ENCODE results near the gene GDI1. TPM values are rescaled to one million over a fixed set of nuclear protein-coding genes. Genes with fewer than 3 reads are reported as not detected.

GDI1 gene
- total RNA-seq, 1 donor from 2014 or later = 143 TPM

GRCh38 chrX:154413142-154413541 lies 23.8 kb upstream of the GDI1 start:
- Mint-ChIP-seq H3K4me3 (ENCODE audit: unreplicated experiment) (peak overlapping the region; percentile 27), H3K36me3 (ENCODE audit: low read depth, unreplicated experiment) (no peaks in the 10 kb centered on the region), H3K27ac (ENCODE audit: unreplicated experiment) (no peak overlapping the region), H3K4me1 (ENCODE audit: low read depth, unreplicated experiment) (peaks cover 2% of the 10 kb centered on the region), H3K27me3 (ENCODE audit: low read depth, unreplicated experiment) (no peaks in the 10 kb centered on the region), H3K9me3 (ENCODE audit: unreplicated experiment) (no peaks in the 10 kb centered on the region)
- no peaks in the 10 kb centered on the region for H3K36me3 ChIP-seq (ENCODE audit: insufficient read depth, low read length)
- H3K4me1 ChIP-seq (ENCODE audit: insufficient read depth, low read length) = peaks cover 17% of the 10 kb centered on the region
- H2AFZ ChIP-seq (ENCODE audit: low read depth, low read length) = no peak overlapping the region
- no peak overlapping the region for H3K27ac ChIP-seq (ENCODE audit: low read depth, low read length)
- no peak for TF ChIP-seq CTCF (IDR thresholded peaks at IDR 0.05; ENCODE audit: insufficient read depth, low read depth, low read length)
- TF ChIP-seq EZH2 (IDR thresholded peaks at IDR 0.05; ENCODE audit: insufficient read depth, low read length) = no peak
- H3K9me3 ChIP-seq (ENCODE audit: insufficient read depth, low read depth, low read length) = no peaks in the 10 kb centered on the region
- no peak overlapping the region for H3K9ac ChIP-seq (ENCODE audit: low read length)
- peaks cover 14% of the 10 kb centered on the region for H3K79me2 ChIP-seq (ENCODE audit: insufficient read depth, low read length)
- H3K4me2 ChIP-seq (ENCODE audit: low read length) = no peak overlapping the region
- DNase-seq (ENCODE audit: low read depth) (no peak), FAIRE-seq (no peak)
- H4K20me1 ChIP-seq (ENCODE audit: insufficient read depth, low read length) = no peaks in the 10 kb centered on the region
- no peak overlapping the region for H3K4me3 ChIP-seq (ENCODE audit: insufficient read depth, low read depth, low read length)
- no peaks in the 10 kb centered on the region for H3K27me3 ChIP-seq (ENCODE audit: insufficient read depth, low read length)

GRCh38 chrX:154417157-154417556 lies 19.8 kb upstream of the GDI1 start:
- H3K9me3 ChIP-seq (ENCODE audit: insufficient read depth, low read depth, low read length) = no peaks in the 10 kb centered on the region
- H3K9ac ChIP-seq (ENCODE audit: low read length) = no peak overlapping the region
- Mint-ChIP-seq H3K27ac (ENCODE audit: unreplicated experiment) (no peak overlapping the region), H3K27me3 (ENCODE audit: low read depth, unreplicated experiment) (no peaks in the 10 kb centered on the region), H3K4me3 (ENCODE audit: unreplicated experiment) (no peak overlapping the region), H3K4me1 (ENCODE audit: low read depth, unreplicated experiment) (no peaks in the 10 kb centered on the region), H3K36me3 (ENCODE audit: low read depth, unreplicated experiment) (no peaks in the 10 kb centered on the region), H3K9me3 (ENCODE audit: unreplicated experiment) (no peaks in the 10 kb centered on the region)
- H3K79me2 ChIP-seq (ENCODE audit: insufficient read depth, low read length) = no peaks in the 10 kb centered on the region
- H2AFZ ChIP-seq (ENCODE audit: low read depth, low read length) = no peak overlapping the region
- FAIRE-seq = no peak
- peaks cover 3% of the 10 kb centered on the region for H3K4me1 ChIP-seq (ENCODE audit: insufficient read depth, low read length)
- no peak for DNase-seq (ENCODE audit: low read depth)
- H3K36me3 ChIP-seq (ENCODE audit: insufficient read depth, low read length) = no peaks in the 10 kb centered on the region
- no peak overlapping the region for H3K27ac ChIP-seq (ENCODE audit: low read depth, low read length)
- H3K27me3 ChIP-seq (ENCODE audit: insufficient read depth, low read length) = no peaks in the 10 kb centered on the region
- H3K4me3 ChIP-seq (ENCODE audit: insufficient read depth, low read depth, low read length) = no peak overlapping the region
- H4K20me1 ChIP-seq (ENCODE audit: insufficient read depth, low read length) = no peaks in the 10 kb centered on the region
- TF ChIP-seq EZH2 (IDR thresholded peaks at IDR 0.05; ENCODE audit: insufficient read depth, low read length) (no peak), CTCF (IDR thresholded peaks at IDR 0.05; ENCODE audit: insufficient read depth, low read depth, low read length) (no peak)
- no peak overlapping the region for H3K4me2 ChIP-seq (ENCODE audit: low read length)

GRCh38 chrX:154419189-154419588 lies 17.8 kb upstream of the GDI1 start:
- no peaks in the 10 kb centered on the region for H3K9me3 Mint-ChIP-seq (ENCODE audit: unreplicated experiment)
- H3K4me3 Mint-ChIP-seq (ENCODE audit: unreplicated experiment) = no peak overlapping the region
- no peak overlapping the region for H2AFZ ChIP-seq (ENCODE audit: low read depth, low read length)

More at GRCh38 chrX:154419189-154419588, 17.8 kb upstream of the GDI1 start:
- Histone ChIP-seq H3K4me3 (ENCODE audit: insufficient read depth, low read depth, low read length) (no peak overlapping the region), H3K79me2 (ENCODE audit: insufficient read depth, low read length) (no peaks in the 10 kb centered on the region), H3K27me3 (ENCODE audit: insufficient read depth, low read length) (no peaks in the 10 kb centered on the region), H4K20me1 (ENCODE audit: insufficient read depth, low read length) (no peaks in the 10 kb centered on the region), H3K27ac (ENCODE audit: low read depth, low read length) (no peak overlapping the region), H3K9me3 (ENCODE audit: insufficient read depth, low read depth, low read length) (no peaks in the 10 kb centered on the region), H3K36me3 (ENCODE audit: insufficient read depth, low read length) (no peaks in the 10 kb centered on the region), H3K9ac (ENCODE audit: low read length) (no peak overlapping the region), H3K4me1 (ENCODE audit: insufficient read depth, low read length) (no peaks in the 10 kb centered on the region), H3K4me2 (ENCODE audit: low read length) (no peak overlapping the region)
- no peaks in the 10 kb centered on the region for H3K27me3 Mint-ChIP-seq (ENCODE audit: low read depth, unreplicated experiment)
- no peaks in the 10 kb centered on the region for H3K4me1 Mint-ChIP-seq (ENCODE audit: low read depth, unreplicated experiment)
- H3K36me3 Mint-ChIP-seq (ENCODE audit: low read depth, unreplicated experiment) = no peaks in the 10 kb centered on the region
- TF ChIP-seq EZH2 (IDR thresholded peaks at IDR 0.05; ENCODE audit: insufficient read depth, low read length) = no peak
- TF ChIP-seq CTCF (IDR thresholded peaks at IDR 0.05; ENCODE audit: insufficient read depth, low read depth, low read length) = no peak
- no peak overlapping the region for H3K27ac Mint-ChIP-seq (ENCODE audit: unreplicated experiment)
- DNase-seq (ENCODE audit: low read depth) (no peak), FAIRE-seq (no peak)

Data from astrocyte (in vitro differentiated cells and primary cell).